HG02588 (cell line): ENCODE measurements around the gene AVEN.
"Not testable (repeated sequence)": the region's sequence is repeated elsewhere in the genome, so short reads cannot be mapped to it uniquely, and the experiment has no call there.

Experiments used
- ATAC-seq: cut with Tn5 transposase; IDR thresholded peaks from one replicate; pipeline ENCODE4 v1.9.1; 2021; ENCODE audit warnings: mild to moderate bottlenecking, moderate library complexity; ENCODE audit not compliant: unreplicated experiment

AVEN gene

GRCh38 chr15:33857726-33858125, 181.3 kb downstream of the AVEN start:
- ATAC-seq: no peak

GRCh38 chr15:33852570-33852969, 186.4 kb downstream of the AVEN start:
- ATAC-seq: no peak

- no peak for ATAC-seq
Observed at GRCh38 chr15:33852094-33852493, 186.9 kb downstream of the AVEN start.

DNA sequence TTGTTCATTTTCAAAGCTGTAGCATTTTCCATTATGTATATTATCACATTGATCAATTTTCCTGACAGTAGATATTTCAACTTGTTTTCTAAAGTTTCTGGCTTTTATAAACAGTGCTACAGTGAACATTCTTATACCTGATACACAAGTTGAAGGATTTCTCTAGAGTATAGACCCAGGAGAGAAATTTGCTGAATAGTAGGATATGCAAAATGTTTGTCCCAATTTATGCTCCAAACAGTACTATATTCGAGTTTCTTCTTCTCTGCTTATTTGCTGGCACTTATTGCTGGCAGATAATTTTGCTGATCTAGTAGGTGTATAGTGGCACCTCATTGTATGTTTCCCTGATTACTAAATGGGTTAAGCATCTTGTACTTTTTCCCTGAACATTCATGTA, 187.9 kb downstream of the AVEN start:
- ATAC-seq: no peak

GRCh38 chr15:33848011-33848410, 191.0 kb downstream of the AVEN start:
- no peak for ATAC-seq

- no peak for ATAC-seq
Observed at GRCh38 chr15:33846862-33847261, 192.1 kb downstream of the AVEN start.

DNA sequence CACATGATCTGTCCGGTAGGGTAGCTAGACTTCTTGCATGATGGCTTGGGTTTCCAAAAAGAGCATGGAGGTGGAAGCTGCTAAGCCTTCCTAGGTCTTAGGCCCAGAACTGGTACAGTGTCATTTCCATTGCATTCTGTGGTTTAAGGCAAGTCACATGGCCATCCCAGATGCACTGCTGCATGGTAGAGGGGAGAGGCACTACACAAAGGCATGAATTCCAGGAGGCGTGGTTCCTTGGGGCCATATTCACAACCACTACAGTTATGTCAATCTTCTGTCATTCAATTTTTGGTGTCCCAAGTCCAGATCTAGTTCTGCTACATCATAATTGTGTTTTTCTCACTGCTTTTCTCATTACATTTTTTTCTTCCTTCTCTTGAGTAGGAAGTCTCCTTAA, 192.9 kb downstream of the AVEN start:
- ATAC-seq: no peak

- ATAC-seq: no peak
Observed at GRCh38 chr15:33844597-33844996, 194.4 kb downstream of the AVEN start.

DNA sequence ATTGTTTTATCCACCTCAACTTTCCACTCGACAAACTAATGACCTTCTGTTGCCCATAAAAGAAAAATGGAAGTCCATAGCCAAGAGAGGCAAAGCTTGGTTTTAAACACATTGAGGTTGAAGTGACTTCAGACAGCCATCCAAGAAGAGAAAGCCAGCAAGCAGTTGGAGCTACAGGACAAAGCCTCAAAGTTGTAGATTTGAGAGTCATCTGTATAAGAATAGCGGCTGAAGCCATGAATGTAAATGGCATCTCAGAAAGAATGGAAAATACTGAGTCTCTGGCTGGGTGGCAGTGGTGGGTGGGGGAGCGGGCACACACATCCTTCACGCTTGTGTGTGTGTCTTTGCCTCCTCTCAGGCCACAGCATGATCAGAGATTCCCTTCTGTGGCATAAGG, 194.8 kb downstream of the AVEN start:
- no peak for ATAC-seq

GRCh38 chr15:33840615-33841014, 198.4 kb downstream of the AVEN start:
- ATAC-seq: no peak

DNA sequence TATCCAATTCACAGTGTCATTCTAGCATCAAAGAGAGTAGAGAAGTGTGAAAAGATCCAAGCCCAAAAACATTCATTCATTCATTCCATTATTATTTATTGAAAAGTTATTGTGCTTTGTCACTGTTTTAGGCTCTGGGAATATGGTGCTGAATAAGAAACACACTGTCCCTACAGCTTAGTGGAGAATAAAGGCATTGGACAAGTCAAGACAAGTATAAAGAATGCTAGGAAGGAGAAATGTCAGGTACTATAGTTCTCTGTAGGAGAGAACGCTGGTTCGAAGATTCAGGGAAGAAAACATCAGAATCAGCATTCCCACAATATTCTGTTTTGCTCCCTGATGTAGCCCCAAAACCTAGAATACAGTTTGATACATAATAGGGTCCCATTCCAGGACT, 199.5 kb downstream of the AVEN start:
- no peak for ATAC-seq

GRCh38 chr15:33837294-33837693, 201.7 kb downstream of the AVEN start:
- ATAC-seq: no peak

DNA sequence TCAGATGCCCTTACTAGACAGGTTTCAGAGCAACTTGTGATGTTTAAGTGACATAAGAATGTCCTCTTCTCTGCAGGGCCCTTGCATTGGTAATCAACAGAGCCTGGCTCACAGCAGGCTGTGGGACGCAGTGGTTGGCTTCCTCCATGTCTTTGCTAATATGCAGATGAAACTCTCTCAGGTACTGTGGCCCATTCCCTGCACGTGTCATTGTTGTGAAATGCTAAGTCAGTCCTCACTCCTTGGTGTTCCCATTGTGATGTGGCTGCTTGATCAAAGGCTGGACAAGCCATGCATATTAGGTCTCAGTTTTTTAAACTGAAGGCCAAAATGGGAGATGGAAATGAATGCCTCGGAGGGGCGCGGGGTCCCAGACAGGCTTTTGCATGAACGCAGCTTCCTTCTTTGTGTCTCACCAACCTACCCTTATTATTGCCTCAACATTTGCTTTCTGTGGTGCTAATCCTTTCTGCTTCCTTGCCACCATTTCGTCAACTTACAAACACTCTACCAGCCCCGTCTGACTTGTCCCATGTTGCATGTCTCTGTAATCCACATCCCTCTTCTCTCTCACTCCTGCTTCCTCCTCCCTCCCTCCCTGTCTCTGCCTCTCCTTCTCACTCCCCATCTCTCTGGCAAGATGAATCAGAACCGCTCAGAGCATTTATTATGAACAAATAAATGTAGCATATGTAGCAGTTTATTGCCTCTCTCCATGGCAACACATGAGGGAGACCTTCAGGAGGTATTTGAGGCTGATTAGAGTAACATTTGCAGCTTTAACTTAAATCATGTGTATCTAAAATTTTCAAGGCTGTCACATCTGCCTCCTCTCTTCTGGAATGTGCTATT, 203.9 kb downstream of the AVEN start:
- ATAC-seq: no peak

DNA sequence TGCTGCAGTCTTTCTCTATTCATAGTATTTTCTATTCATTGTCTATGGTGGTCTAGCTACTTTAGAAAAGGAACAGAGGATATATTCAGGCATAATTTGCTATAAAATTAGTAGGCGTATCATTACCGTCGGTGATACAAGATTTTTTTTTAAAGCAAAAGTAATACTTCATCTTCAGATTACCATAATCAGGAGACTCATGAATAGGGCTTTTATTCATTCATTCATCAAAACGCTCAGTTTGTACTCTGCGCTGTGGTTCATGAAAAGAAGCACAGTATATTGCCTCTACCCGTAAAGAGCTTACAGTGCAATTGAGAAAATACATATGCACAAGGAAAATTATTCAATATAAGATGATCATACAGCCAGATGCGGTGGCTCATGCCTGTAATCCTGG, 207.4 kb downstream of the AVEN start:
- ATAC-seq: no peak

GRCh38 chr15:33830351-33830750, 208.7 kb downstream of the AVEN start:
- ATAC-seq: no peak

DNA sequence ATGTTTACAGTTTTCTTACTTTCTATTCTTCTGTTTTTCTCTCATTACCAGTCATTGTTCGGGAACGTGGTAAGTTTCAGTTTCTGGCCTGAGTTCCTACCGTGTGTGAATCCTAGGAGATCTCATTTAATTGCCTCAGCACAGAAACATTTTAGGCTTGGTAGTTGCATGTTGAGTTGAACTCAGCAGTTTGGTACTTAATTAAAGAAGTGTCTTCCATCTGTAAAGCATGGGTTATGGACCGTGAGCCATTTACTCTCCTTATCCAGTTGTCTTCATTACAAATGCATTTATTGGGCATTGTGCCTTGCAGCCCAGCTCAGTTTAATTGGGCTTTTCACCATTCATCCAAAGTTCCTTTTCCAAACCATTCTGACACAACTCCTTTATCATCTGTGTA, 212.8 kb downstream of the AVEN start:
- no peak for ATAC-seq

DNA sequence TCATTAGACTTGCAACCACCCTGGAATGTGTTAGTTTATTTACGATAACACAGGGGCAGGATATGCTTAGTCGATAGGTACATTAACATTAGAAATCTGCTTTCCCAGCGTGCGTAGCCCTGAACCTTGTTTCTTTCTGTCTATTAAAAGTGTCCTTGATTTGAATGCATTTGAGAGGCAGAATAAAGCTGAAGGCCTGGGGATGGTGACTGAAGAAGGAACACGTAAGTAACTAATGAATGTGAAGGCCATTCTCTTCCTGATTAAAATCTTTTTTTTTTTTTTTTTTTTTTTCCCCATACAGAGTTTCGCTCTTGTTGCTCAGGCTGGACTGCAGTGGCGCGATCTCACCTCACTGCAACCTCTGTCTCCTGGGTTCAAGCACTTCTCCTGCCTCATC, 213.6 kb downstream of the AVEN start:
- ATAC-seq: no peak

DNA sequence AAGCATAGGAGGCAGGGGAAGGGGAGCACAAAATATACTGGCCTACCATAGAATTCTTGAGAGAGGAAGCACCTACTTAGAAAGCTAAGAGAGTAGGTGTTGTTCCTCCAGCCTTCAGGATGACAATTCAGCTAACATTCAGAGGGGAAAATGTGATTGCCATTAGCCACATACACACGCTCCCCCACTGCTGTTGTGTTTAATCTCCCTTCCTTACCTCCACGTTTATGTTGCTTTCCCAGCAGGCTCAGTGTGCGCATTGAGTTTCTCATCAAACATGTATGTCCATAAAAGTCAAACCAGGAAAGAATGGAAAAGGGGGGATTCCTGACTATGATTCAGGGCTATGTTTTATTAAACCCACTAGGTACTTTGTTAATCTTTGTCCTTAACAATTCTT, 215.9 kb downstream of the AVEN start:
- ATAC-seq: no peak

GRCh38 chr15:33822479-33822878, 216.5 kb downstream of the AVEN start:
- no peak for ATAC-seq

DNA sequence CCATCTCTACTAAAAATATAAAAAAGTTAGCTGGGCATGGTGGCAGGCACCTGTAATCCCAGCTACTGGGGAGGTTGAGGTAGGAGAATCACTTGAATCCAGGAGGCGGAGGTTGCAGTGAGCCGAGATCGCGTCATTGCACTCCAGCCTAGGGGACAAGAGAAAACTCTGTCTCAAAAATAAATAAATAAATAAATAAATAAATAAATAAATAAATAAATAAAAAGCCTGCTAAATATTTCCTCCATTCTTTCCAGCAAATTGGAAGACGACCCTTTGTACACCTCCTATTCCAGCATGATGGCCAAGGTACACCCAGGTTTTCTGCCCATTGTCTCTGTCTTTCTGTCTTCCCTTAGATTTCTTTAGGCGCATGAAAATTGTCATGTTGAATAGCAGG, 219.5 kb downstream of the AVEN start:
- ATAC-seq: not testable (repeated sequence)
